SK-MEL-5 (cell line): ENCODE measurements around the gene GPC3. TPM values are rescaled to one million over a fixed set of nuclear protein-coding genes. Genes with fewer than 3 reads are reported as not detected.
"Not testable (repeated sequence)": the region's sequence is repeated elsewhere in the genome, so short reads cannot be mapped to it uniquely, and the experiment has no call there.

Experiments
- DNase-seq: peaks from one replicate; pipeline ENCODE4 v3.0.0-alpha.2; 2016; ENCODE audit warnings: low read depth, low spot score
- in situ Hi-C: cut with HindIII; loops from 2 replicates; pipeline ENCODE4 v1.10.0; 2016; ENCODE audit warnings: low sequenced_read_pairs, high pct_unique_total_duplicates, low pct_unique_long_range_greater_than_20kb
- total RNA-seq: library from RNA; depleted of rRNA; stranded (reverse); fragments of >200 nt; shearing (Covaris generic); gene quantifications from 2 replicates; pipeline ENCODE4 v1.2.3, GENCODE V29; 2014

The GPC3 gene
- total RNA-seq, 1 experiment from 2014 or later: 0.16 TPM

DNA sequence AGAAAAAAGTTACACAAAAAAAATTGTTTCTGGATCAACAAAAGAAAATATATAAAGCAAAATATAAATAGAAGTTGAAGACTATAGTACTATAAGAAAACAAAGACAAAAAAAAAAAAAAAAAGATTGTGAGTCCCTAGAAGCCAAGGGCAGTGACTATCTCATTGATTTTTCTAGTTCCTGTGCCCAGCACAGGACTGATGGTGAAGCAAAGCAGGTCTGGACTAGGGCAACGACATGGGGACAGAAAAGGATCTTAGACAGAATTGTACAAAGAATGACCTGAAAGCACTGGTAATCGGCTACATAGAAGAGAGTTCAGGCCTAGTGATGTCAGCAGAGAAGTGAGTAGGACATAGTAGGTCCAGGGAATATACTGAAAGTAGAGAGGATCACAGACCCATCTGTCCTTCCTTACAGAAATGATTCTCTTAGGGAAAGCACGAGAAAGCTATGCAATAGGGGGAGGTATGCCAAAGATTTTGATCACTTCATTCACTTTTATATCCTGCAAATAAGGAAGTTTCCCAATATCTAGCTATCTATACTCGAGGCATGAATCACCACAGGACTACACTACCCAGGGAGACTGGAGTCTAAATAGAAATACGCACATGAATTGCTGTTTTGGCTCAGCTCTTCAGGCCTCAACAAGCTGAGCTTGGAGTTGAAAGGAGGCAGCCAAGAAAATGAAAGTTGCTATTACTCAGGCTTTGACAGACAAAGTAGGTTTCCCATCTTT is 339.2 kb downstream of the GPC3 start:
- in situ Hi-C loops: no loop called here
- no peak for DNase-seq

DNA sequence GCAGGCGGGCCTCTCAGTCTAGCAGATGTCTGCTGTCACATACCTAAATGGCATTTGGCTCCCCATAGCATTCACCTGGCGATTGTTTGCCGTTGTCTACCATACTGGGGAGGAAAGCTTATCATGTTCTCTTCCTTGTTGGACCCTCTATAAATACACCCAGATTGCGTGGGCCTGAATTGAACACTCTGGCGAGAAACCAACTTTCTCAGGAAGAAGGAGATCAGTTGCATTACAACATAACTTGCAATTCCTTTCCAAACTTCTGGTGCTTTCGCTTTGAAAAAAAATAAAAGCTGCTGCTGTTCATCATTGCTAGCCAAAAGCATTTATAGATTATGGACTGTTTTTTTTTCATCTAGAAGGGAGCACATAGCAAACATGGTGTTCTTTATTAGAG is 340.1 kb downstream of the GPC3 start:
- in situ Hi-C loops: no loop called here

DNA sequence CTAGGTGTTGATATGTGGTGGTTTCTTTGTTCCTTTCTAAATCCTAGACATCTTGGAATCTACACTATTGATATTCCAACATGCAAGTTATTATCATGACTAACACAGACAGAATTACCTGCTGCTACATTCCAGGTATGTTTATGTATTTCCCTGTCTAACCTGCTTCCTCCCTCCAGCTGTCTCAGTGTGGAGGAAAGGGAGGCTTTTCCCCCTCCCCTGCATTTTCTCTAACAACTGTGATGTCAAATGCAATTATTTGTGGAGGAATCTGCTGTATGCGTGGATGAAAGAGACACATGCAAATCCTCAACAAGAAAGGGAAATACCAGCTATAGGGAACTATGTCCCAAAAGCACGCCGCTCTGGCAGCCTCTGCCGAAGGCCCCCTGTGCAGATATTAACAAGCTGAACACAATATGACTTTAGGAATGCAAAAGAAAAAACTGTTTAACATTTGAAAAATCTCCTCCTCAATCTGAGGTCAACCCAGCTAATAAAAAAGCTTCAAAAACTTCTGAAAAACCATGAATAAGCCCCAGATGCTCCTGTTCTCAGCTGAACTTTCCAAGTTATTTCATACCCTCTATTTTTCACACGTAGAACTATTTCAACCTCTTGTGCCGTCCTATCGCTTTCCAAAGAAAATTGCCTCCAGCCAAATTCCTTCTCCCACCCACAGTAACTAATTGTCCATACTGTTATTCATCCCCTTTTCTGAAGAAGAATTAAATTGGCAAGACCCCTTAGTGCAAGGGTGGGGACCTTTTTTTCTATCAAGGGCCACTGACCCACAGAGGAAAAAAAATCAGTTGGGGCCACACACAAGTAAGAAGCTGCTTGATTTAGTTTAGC is 345.0 kb downstream of the GPC3 start:
- no peak for DNase-seq
- in situ Hi-C loops: no loop called here

More for the DNA sequence above, 340.1 kb downstream of the GPC3 start:
- DNase-seq: no peak

DNA sequence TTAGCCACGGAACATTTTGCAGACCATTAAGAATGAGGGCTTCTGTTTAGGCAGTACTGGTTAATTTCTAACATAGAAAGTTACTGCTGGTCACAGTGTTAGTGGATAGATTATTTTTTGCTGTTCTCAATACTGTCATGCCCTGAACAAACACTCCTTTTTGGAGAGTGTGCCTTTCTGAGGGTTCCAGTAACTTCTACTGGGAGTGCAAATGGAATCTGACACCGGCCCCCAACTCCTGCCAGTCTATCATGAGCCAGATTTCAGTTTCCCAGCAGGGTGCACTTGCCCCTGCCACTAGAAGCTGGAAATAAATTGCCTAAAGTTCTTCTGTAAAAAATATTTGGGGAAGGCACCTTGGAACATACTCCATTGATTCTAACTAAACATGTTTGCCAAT is 345.7 kb downstream of the GPC3 start:
- in situ Hi-C loops: no loop called here
- no peak for DNase-seq

DNA sequence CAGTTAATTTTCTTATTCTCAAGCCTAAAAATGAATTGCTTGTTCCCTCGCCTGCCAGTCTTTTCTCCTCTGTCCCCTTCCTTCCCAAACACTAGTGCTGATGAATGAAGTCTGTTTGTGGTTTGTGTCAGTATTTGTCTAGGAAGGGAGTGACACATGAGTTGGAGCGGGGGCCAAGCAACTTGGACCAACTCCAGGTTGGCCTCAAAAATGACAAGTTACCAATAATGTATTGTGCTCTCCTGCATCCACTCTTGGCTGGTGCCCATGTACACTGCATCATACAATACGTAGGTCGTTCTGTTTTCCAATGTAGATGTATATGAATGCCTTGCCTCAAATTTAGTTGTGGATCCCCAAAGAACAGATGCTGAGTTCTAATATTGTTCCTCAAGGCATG is 347.1 kb downstream of the GPC3 start:
- DNase-seq: no peak
- in situ Hi-C loops: no loop called here

DNA sequence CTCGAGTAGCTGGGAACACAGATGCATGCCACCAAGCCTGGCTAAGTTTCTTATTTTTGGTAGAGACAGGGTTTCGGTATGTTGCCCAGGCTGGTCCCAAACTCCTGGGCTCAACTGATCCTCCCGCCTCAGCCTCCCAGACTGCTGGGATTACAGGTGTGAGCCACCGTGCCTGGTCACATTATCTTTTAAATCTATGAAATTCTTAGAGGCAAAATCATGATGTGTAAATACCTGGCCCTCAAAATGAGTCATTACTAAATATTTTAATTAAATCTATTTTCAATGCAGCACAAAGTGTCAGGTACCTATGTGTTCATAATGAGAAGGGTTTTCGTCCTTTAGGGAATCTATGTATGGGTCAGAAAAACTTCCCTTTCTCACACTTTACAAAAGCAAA is 347.6 kb downstream of the GPC3 start:
- DNase-seq: no peak
- in situ Hi-C loops: no loop called here

DNA sequence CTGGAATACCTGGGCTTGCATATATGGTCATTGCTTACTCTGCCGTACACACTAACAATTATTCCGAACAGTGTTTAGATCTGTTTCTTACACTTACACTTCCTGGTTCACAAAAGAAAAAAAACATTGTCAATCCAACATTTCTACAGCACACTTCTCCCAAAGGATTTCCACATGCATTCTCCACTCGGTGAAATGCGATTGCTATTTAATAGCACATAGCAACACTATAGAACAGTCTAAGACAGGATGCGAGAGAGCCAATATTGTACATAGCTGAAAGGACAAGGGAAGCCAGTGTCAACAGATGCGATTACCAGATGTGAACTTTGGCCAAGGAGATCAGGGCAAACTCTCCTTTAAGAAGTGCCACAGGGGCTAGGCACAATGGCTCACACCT is 349.4 kb downstream of the GPC3 start:
- in situ Hi-C loops: no loop called here
- DNase-seq: no peak

DNA sequence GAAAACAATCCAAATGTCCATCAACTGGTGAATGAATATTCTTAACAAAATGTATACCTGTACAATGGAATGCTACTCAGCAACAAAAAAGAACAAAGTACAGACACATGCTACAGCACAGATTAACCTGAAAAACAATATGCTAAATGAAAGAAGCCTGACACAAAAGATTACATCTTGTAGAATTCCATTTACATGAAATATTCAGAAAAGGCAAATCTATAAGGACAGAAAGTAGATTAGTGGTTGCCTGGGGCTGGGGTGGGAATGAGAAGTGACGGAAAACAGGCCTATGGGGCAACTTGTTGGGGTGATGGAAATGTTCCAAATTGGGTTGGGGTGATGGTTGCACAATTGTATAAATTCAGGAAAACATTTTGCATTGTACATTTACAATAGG is 351.0 kb downstream of the GPC3 start:
- in situ Hi-C loops: no loop called here
- no peak for DNase-seq

DNA sequence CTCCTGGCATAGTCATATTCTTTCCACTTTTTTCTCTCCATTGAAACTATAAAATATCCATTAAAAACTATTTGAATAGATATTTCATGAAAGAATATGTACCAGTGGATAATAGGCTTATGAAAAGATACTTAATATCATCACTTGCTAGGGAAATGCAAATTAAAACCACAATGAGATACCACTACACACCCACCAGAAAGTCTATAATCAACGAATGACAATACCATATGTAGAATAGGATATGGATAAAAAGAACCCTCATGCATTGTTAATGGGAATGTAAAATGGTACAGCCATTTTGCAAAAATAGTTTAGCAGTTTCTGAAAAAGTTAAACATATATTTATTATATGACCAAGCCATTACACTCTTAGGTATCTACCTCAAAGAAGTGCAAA is 351.4 kb downstream of the GPC3 start:
- in situ Hi-C loops: no loop called here
- DNase-seq: no peak

DNA sequence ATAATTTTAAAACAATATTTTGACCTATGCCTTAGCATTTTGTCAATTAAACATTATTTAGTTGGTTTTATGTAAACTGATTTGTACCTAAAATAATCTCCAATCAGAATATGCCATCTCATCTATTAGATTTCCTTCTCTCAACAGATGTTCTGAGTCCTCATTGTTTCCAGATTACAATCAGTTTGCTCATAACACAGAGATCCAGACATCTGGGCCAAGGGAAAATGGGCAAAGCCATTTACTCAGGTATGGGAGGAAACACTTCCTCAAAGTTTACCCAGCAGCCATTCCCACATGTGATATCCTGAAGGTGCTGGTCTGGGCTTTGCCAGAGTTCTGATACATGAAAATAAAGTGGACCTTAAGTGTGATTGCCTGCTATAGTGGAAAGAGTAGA is 352.2 kb downstream of the GPC3 start:
- in situ Hi-C loops: no loop called here
- DNase-seq: no peak

DNA sequence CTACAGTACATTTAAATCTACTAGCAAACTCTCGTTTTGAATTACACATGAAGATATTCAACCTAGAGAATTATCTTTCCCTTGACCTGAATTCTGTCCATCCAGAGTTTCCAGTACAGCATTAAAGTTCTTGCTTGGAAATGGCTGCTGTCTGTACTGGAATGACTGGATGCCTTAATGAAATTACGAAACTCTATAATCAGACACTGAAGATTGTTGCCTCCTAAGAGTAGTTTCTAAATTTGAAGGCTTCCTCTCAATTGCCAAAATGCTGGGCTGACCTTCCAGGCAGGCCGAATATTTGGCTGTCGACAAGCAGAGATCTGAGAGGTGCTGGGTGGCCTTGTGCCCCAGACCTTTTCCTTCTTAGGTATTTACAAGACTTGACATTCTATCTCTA is 355.0 kb downstream of the GPC3 start:
- no peak for DNase-seq
- in situ Hi-C loops: no loop called here

DNA sequence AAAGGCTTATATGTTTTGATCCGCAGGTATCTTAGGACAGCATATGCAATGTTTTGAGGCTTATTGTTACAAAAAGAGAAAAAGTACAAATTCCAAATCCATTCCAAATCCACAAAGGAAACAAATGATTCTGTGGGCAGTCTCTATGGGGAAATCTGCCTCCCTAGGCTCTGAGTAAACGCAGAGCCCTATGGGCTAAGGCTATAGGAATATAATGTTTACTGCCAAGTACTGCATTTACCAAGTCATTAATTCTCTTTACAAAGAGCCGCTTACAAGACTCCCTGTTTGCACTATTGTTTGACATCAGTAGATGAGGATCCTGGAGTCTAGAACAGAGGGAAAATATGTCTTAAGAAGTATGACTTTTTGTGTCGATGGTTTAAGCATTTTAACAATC is 357.7 kb downstream of the GPC3 start:
- no peak for DNase-seq
- in situ Hi-C loops: no loop called here

DNA sequence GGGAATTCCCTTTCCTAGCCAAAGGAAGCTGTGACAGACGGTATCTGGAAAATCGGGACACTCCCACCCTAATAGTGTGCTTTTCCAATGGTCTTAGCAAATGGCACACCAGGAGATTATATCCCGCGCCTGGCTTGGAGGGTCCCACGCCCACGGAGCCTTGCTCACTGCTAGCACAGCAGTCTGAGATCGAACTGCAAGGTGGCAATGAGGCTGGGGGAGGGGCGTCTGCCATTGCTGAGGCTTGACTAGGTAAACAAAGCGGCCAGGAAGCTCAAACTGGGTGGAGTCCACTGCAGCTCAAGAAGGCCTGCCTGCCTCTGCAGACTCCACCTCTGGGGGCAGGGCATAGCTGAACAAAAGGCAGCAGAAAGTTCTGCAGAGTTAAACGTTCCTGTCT is 364.0 kb downstream of the GPC3 start:
- DNase-seq, in situ Hi-C loops: not testable (repeated sequence)

DNA sequence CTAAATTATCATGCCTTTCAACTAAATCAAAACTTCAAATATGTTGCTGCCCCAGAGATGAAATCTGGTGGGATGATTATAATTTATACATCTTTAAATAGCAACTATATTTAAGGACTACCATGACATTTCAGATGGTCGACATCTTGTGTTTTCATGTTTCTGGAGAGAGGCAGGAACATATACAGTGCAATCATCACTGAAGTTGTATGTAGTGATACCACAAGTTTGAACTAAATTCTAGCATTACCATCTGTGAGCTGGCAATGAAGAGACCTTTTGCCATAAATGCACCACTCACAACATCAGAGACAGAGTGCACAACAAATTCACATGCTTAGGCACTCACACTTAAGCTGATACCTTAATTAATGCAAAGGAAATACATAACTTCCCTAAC is 373.7 kb downstream of the GPC3 start:
- in situ Hi-C loops: no loop called here
- no peak for DNase-seq

DNA sequence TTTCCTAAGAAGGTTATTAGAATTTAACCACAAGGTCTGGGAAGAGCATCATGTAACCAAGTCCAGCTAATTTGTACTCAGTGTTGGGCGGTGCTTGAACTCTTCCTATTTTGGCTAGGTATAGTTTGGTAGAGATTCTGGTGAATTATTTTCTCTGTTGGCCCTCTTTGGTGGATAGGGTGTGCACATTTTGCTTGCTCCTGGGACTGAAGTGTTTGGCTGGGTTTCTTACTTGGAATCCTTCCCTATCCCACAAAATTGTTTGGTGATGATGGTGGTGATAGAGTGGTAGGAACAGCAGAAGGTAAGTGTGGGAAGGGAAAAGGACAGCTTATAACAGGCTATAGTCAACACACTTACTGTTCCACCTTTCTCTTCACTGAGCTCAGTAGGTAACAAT is 375.3 kb downstream of the GPC3 start:
- DNase-seq: no peak
- in situ Hi-C loops: no loop called here

DNA sequence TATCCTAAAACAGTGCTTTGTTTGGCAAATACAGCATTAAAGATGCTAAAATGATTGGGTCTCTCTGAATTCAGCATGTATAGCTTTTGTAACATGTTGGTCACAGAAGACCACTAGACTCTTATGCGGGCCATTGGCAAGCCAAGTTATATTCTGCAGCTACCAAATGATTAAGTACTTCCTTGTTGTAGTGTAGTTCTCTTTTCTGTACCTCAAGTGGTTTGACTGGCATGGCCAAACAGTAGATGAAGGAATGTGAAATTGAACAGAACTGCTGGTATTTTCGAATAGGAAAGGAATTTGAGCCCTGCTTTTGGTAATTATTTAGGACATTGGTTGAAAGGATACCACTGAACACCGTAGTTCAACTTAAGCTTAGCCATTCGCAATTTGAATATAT is 376.2 kb downstream of the GPC3 start:
- no peak for DNase-seq
- in situ Hi-C loops: no loop called here

DNA sequence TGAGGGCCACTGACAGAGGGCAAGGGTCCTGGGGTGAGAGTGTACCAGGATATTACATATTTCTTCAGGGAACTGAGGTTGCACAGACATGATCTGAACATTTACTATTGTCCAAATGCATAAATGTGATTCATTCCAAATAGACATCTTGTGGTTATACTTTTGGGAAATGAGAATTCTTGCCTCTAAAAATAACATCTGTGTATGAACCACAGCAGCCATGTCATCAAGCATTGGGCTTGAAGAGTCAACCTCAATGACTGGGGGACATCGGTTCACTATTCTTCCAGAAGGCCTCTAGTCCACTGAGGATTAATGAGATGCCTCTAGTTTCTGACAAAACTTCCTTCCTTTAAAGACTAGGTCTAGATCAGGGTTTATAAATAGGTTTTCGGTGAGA is 377.0 kb downstream of the GPC3 start:
- in situ Hi-C loops: no loop called here
- no peak for DNase-seq

DNA sequence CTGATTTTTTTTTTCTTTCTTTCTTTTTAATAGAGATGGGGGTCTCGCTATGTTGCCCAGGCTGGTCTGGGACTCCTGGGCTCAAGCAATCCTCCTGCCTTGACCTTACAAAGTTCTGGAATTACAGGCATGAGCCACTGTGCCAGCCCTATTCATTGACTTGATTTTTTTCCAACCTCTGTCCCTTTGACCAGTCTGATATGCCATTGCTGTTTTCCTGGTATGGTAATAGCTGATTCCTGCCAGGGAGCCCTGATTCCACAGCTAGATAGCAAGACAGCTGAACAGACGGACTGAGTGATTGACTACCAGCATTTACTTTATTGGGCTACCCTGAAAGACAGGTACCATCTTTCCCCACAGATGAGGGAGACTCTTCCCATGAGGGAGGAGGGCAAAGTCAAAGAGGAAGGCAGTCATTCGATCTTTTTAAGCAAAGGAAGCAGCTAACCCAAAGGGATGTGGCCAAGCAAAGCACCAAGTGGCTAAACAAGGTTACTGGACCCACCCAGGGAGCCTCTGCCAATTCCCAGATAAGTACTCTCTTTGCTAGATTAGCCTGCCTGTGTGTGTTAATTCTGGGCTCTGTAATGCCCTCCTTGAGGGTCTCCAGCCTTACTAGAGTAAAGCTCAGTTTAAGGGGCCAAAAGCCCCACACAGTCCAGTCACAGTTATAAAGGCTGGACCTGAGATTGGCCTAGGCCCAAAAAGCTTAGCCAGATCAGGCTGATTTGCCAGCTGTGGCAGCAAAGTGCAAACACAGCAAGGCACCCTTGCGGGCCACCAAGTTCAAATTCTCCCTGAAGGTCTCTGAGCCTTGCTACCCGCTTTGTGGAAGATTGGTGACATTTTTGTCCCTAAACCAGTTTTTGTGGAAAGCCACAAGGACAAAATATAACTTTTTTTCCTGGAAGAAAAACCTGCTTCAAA is 377.7 kb downstream of the GPC3 start:
- in situ Hi-C loops: no loop called here
- DNase-seq: no peak
